GM21526 (cell line): Measurements from ENCODE around the gene RALGAPB.
"Not testable (repeated sequence)": the region's sequence is repeated elsewhere in the genome, so short reads cannot be mapped to it uniquely, and the experiment has no call there.

ENCODE experiments used
- ATAC-seq: cut with Tn5 transposase; IDR thresholded peaks from one replicate; pipeline ENCODE4 v1.9.1; 2021; ENCODE audit warnings: moderate library complexity; ENCODE audit not compliant: unreplicated experiment, low FRiP score

RALGAPB gene

GRCh38 chr20:38581013-38581412, 108.4 kb downstream of the RALGAPB start, which contains the start of gene ADIG:
Gene ADIG, plus strand, starts transcription at chr20:38581197. Its CDS starts 54 bp downstream, at chr20:38581251.
- no peak for ATAC-seq

GRCh38 chr20:38581830-38582358, 109.3 kb downstream of the RALGAPB start:
- ATAC-seq: no peak

DNA sequence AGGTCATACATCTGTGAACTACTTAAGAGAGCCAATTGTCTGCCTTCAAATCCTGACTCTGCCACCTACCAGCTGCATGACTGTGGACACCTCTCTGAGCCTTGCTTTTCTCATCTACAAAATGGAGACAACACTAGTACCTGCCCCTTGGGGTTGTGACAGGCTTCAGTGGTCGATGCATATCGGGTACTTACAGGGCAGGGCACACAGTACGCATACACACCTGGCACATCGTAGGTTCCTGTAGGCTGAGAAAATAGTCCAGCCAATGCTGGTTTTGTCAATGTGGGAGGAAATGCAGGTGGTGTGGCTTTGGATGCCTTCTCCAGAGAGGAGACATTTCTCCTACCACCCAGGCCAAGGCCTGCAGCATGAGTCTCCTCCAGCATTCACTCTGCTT, 110.7 kb downstream of the RALGAPB start:
- no peak for ATAC-seq

- ATAC-seq: no peak
Observed at GRCh38 chr20:38584099-38584763, 111.6 kb downstream of the RALGAPB start.

- no peak for ATAC-seq
Observed at GRCh38 chr20:38585404-38586180, 112.9 kb downstream of the RALGAPB start.

GRCh38 chr20:38586181-38586525, 113.5 kb downstream of the RALGAPB start:
- ATAC-seq: no peak

DNA sequence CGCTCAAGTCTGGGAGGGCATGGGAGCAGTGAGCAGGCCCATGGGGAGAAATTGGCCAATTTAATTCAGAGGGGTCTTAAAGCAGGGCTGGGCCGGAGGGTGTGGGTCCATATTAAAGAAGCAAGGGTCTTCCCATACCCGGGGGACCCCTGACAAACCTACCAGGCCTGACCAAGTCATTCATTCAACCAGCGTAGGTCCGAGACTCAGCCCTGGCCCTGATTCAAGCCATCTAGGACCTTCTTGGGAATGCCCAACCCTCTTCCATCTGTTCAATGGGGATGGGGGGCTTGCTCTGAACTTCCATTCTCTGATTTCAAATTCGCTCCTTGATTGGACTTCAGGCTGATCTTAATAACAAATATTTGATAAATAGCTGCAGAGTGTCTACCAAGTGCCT, 115.7 kb downstream of the RALGAPB start:
- ATAC-seq: no peak

DNA sequence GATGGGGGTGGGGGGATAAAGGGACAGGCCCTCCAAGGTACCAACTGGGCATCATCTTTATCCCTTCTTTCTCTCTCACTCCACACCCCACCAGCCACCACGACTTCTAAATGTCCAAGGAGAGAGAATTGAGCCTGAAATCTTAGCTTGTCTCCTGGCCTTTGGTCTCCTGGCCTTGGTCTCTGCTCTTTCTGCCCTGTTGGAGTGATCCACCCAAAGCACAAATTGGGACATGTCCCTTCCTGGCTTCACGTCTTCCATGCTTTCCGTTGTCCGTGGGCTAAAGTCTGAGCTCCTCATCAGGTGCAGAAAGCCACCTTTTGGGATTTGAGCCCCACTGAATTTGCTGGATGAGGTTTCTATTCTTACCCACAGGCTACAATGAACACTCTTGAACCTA, 116.7 kb downstream of the RALGAPB start:
- no peak for ATAC-seq

DNA sequence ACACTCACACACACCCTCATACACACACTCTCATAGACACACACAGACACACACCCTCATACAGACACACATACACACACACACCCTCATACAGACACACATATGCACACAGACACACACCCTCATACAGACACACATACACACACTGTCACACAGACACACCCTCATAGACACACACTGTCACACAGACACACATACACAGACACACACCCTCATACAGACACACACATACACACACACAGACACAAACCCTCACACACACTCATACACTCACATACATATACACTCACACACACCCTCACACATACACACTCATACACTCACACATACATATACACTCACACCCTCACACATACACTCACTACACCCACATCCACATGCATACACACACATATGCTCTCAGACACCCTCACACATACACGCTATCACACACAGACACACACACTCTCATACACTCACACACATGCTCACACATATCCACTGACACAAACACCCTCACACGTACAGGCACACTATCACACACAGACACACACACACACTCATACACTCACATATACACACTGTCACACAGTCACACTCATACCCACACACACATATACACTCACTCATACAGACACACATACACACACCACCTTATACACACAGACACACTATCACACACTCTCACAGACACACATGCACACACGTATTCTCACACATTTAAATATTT, 117.5 kb downstream of the RALGAPB start:
- no peak for ATAC-seq

- no peak for ATAC-seq
Observed at GRCh38 chr20:38590676-38591473, 118.2 kb downstream of the RALGAPB start.

DNA sequence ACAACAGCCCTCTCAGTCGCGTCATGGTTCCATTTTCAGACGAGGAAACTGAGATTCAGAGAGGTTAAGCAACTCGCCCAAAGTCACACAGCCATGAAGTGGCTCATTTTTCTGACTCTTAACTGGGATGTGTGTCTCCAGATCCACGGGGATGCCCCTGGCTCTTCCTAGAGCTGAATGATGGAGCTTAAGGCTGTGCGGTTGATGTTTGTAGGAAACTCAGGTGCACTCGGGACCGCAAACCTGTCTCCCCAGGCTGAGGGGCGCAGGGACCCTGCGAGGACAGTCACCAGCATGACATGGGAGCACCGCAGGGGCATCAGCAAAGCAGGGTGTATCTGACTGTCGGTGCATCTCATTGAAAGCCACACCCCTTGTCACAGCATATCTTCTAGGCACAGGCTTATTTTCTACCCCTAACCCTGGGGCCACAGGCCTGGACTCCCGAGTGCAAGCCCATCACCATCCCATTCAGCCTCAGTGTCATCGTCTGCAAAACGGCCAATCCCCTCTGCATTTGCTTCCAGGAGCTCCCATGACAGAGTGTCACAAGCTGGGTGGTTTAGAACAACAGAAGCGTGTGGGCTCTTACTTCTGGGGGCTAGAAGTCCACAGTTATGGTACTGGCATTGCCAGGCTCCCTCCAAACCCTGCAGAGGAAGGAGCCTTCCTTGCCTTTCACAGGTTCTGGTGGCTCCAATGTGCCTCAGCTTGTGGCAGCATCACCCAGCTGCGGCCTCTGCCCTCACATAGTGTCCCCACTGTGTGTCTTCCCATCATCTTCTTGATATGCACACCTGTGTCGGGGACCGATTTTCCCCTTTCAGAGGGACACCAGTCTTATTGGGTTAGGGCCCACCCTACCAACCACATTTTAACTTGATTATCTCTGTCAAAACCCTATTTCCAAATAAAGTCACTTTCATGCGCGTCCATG, 119.1 kb downstream of the RALGAPB start:
- no peak for ATAC-seq

- not testable (repeated sequence) for ATAC-seq
Observed at GRCh38 chr20:38592411-38592790, 119.8 kb downstream of the RALGAPB start.

DNA sequence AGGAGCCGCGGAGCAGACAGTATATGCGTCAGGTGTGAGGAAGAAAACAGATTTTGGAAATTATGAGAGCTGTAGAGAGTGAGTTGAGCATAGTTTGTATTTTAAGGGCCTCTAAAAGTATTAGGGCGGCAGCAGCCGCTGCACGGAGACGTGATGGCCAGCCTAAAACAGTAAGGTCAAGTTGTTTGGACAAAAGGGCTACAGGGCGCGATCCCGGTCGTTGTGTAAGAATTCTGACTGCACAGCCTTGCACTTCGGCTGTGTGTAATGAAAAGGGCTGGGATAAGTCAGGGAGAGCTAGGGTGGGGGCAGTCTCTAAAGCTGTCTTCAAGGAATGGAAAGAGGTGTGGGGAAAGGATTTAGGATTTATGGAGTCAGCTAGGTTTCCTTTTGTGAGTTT, 121.6 kb downstream of the RALGAPB start:
- not testable (repeated sequence) for ATAC-seq

- ATAC-seq: not testable (repeated sequence)
Observed at GRCh38 chr20:38595886-38596285, 123.2 kb downstream of the RALGAPB start.

GRCh38 chr20:38599410-38599882, 126.8 kb downstream of the RALGAPB start:
- ATAC-seq: no peak

GRCh38 chr20:38600057-38600456, 127.4 kb downstream of the RALGAPB start:
- no peak for ATAC-seq

GRCh38 chr20:38601216-38602184, 128.9 kb downstream of the RALGAPB start, which contains the start of gene ARHGAP40:
Gene ARHGAP40, plus strand, starts transcription at chr20:38601809.
- ATAC-seq: no peak

DNA sequence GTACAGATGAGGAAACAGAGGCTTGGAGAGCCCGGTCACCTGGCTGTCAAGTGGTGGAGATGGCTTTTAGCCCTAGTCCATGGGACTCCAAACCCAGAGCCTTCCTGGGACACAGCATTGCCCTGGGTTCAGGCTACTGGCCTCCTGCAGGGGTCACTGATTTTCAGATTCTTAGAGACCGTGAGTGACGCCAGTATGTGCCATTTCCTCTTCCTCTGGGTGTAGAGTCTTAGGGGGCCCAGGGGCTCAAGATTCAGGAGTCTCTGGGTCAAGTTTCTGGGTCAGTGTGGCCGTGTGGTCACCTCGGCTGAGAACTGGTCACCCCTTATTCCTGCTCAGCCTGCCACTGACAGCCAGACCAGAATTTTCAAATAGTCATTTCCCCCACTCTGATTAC, 129.5 kb downstream of the RALGAPB start:
- no peak for ATAC-seq
